ENCODE results near the gene TFEC. TPM values are rescaled to one million over a fixed set of nuclear protein-coding genes. Genes with fewer than 3 reads are reported as not detected.

TFEC gene
- total and polyA plus RNA-seq, 2 donors (not counting 3 experiments of a cell fraction or from before 2014, with no cell fraction given) = 3.6 to 7.9 TPM

- Histone ChIP-seq H3K9me1 (replicated peaks; ENCODE audit: control insufficient read depth, extremely low read depth, insufficient read depth, low read length) (no peaks in the 10 kb centered on the region), H3K27me3 (ENCODE audit: control insufficient read depth in 2 of 2, insufficient read depth in 2 of 2, low read length in 2 of 2) (no peaks in the 10 kb centered on the region), H4K20me1 (replicated peaks; ENCODE audit: control insufficient read depth, extremely low read depth, insufficient read depth, low read length) (no peaks in the 10 kb centered on the region), H3K9me3 (replicated peaks; ENCODE audit: control insufficient read depth, insufficient read depth, low read length) (no peaks in the 10 kb centered on the region), H3K9ac (replicated peaks; ENCODE audit: extremely low read depth, insufficient read depth, low read length) (no peak overlapping the region), H3K36me3 (ENCODE audit: control insufficient read depth in 2 of 2, extremely low read depth in 1 of 2, insufficient read depth in 2 of 2, low read length in 2 of 2) (no peaks in the 10 kb centered on the region), H2AFZ (ENCODE audit: low read depth, low read length) (no peak overlapping the region), H3K27ac (ENCODE audit: insufficient read depth, low read depth, low read length) (no peak overlapping the region), H3K79me2 (ENCODE audit: control insufficient read depth, insufficient read depth, low read length) (no peaks in the 10 kb centered on the region), H3K4me3 (replicated peaks in 1 of 3; ENCODE audit: insufficient read depth in 1 of 3, low read depth in 1 of 3, low read length in 3 of 3) (no peak overlapping the region), H3K4me1 (ENCODE audit: control insufficient read depth, extremely low read depth, insufficient read depth, low read length) (no peaks in the 10 kb centered on the region), H3K4me2 (ENCODE audit: insufficient read depth, low read length) (no peak overlapping the region)
- dilution Hi-C loops (cut with MboI; ENCODE audit: extremely low pct_ligation_motif_present, low sequenced_read_pairs) (no loop called here), intact Hi-C loops (cut with micrococcal nuclease) (no loop called here)
- TF ChIP-seq FOS (IDR thresholded peaks at IDR 0.05; ENCODE audit: borderline replicate concordance, insufficient read depth, low read length) (no peak), CTCF (IDR thresholded peaks at IDR 0.05; ENCODE audit: extremely low read depth in 1 of 2, insufficient read depth in 1 of 2, low read depth in 1 of 2, low read length in 2 of 2) (no peak), JUN (IDR thresholded peaks at IDR 0.05; ENCODE audit: borderline replicate concordance, insufficient read depth, insufficient read length, low read depth) (no peak), GATA2 (IDR thresholded peaks at IDR 0.05; ENCODE audit: insufficient read depth, insufficient read length, low read depth, low read length) (no peak), MAX (IDR thresholded peaks at IDR 0.05; ENCODE audit: insufficient read depth, insufficient read length) (no peak), MYC (IDR thresholded peaks at IDR 0.05; ENCODE audit: low read depth, low read length) (no peak), POLR2AphosphoS5 (IDR thresholded peaks at IDR 0.05; ENCODE audit: insufficient read depth, low read depth, low read length) (no peak), POLR2A (IDR thresholded peaks at IDR 0.05; ENCODE audit: low read depth, low read length) (no peak), EZH2 (IDR thresholded peaks at IDR 0.05; ENCODE audit: borderline replicate concordance, low read depth, low read length, severe bottlenecking) (no peak)
- POLR2A ChIA-PET = no interaction called here
- FAIRE-seq (no peak), DNase-seq (ENCODE audit: low read depth, low spot score) (no peak)
- CTCF ChIA-PET = interaction anchor here (1.8 kb wide), 1 partner anchor 11 kb away, joined by 6 read pairs; no protein-coding TSS in a partner anchor
- no TSS peak for BruUV-seq (replicated peaks)
Measured at GRCh38 chr7:115952832-115953231, 77.7 kb downstream of the TFEC start.
